WTC11 (cell line): ENCODE measurements around the gene SPINK7.

ENCODE experiments used
- ATF2 ChIP-seq: sonication (generic); formaldehyde crosslinking; IDR thresholded peaks from 2 replicates; pipeline ENCODE4 v1.8.1; 2022; ENCODE audit warnings: low read depth, missing genetic modification reagents, borderline replicate concordance
- ATF3 ChIP-seq: sonication (generic); formaldehyde crosslinking; conservative IDR thresholded peaks from 2 replicates; pipeline ENCODE4 v1.8.1; 2022; ENCODE audit warnings: mild to moderate bottlenecking, missing genetic modification reagents
- CTCF ChIP-seq: fragments of 200-600 bp; IDR thresholded peaks from 2 replicates; pipeline ENCODE4 v1.8.0; 2022; ENCODE audit warnings: antibody characterized with exemption
- ERG ChIP-seq: fragments of 250-450 bp; sonication (Bioruptor Pico); IDR thresholded peaks from 2 replicates; pipeline ENCODE4 v1.8.0; 2021; ENCODE audit warnings: mild to moderate bottlenecking
- MAX ChIP-seq: sonication (generic); formaldehyde crosslinking; IDR thresholded peaks from 2 replicates; pipeline ENCODE4 v1.8.0; 2022; ENCODE audit warnings: mild to moderate bottlenecking, missing genetic modification reagents
- MXD4 ChIP-seq: fragments of 250-450 bp; sonication (Bioruptor Pico); IDR thresholded peaks from 2 replicates; pipeline ENCODE4 v1.8.0; 2021; ENCODE audit warnings: mild to moderate bottlenecking, moderate library complexity, borderline replicate concordance
- NFATC4 ChIP-seq: fragments of 250-450 bp; sonication (Bioruptor Pico); IDR thresholded peaks from 2 replicates; pipeline ENCODE4 v1.9.0; 2021; ENCODE audit warnings: mild to moderate bottlenecking
- PRRX2 ChIP-seq: fragments of 250-450 bp; sonication (Bioruptor Pico); IDR thresholded peaks from 2 replicates; pipeline ENCODE4 v1.8.0; 2021; ENCODE audit warnings: mild to moderate bottlenecking
- SMAD3 ChIP-seq: sonication (generic); formaldehyde crosslinking; IDR thresholded peaks from 2 replicates; pipeline ENCODE4 v1.8.0; 2022; ENCODE audit warnings: missing genetic modification reagents, mild to moderate bottlenecking, borderline replicate concordance
- SP1 ChIP-seq: sonication (generic); formaldehyde crosslinking; conservative IDR thresholded peaks from 2 replicates; pipeline ENCODE4 v1.8.1; 2022; ENCODE audit warnings: missing genetic modification reagents
- TEAD4 ChIP-seq: sonication (generic); formaldehyde crosslinking; IDR thresholded peaks from 2 replicates; pipeline ENCODE4 v1.8.0; 2022; ENCODE audit warnings: mild to moderate bottlenecking, missing genetic modification reagents
- TP53 ChIP-seq: sonication (generic); formaldehyde crosslinking; IDR thresholded peaks from 2 replicates; pipeline ENCODE4 v1.8.1; 2023; ENCODE audit warnings: mild to moderate bottlenecking, missing genetic modification reagents
- USF2 ChIP-seq: sonication (generic); formaldehyde crosslinking; IDR thresholded peaks from 2 replicates; pipeline ENCODE4 v1.8.1; 2023; ENCODE audit warnings: mild to moderate bottlenecking, missing genetic modification reagents, moderate library complexity
- ZNF263 ChIP-seq: sonication (generic); formaldehyde crosslinking; IDR thresholded peaks from 2 replicates; pipeline ENCODE4 v1.8.1; 2022; ENCODE audit warnings: low read depth, mild to moderate bottlenecking, moderate library complexity, missing genetic modification reagents

GRCh38 chr5:148306446-148306845 is 5.8 kb upstream of the SPINK7 start:
- TF ChIP-seq MXD4 (CRISPR knock-in tag), result no peak
- TF ChIP-seq CTCF, result no peak
- no peak for TF ChIP-seq SP1 (CRISPR knock-in tag)
- no peak for TF ChIP-seq USF2 (CRISPR knock-in tag)
- TF ChIP-seq MAX, result no peak
- no peak for TF ChIP-seq NFATC4 (CRISPR knock-in tag)
- TF ChIP-seq ERG (CRISPR knock-in tag), result no peak
- TF ChIP-seq TEAD4, result no peak
- no peak for TF ChIP-seq TP53 (CRISPR knock-in tag)
- TF ChIP-seq ATF2 (CRISPR knock-in tag), result no peak
- TF ChIP-seq SMAD3 (CRISPR knock-in tag), result no peak
- TF ChIP-seq ATF3, result no peak
- TF ChIP-seq PRRX2 (CRISPR knock-in tag), result no peak
- TF ChIP-seq ZNF263 (CRISPR knock-in tag), result no peak
